MM.1S (cell line): ENCODE measurements around the gene SPECC1L.

Experiments used
- DNase-seq: peaks from one replicate; pipeline ENCODE4 v3.0.0-alpha.2; 2015
- H2AFZ ChIP-seq: fragments of 300-600 bp; sonication (generic); 2 replicates; pipeline ENCODE4 v1.6.0; 2016; ENCODE audit warnings: antibody characterized with exemption, low read length
- H3F3A ChIP-seq: fragments of 300-600 bp; sonication (generic); 2 replicates; pipeline ENCODE4 v1.6.1; 2016; ENCODE audit warnings: mild to moderate bottlenecking, antibody characterized with exemption, low read length, moderate library complexity, mixed read lengths; ENCODE audit not compliant: insufficient read depth
- H3K27ac ChIP-seq: fragments of 300-600 bp; sonication (generic); 2 replicates; pipeline ENCODE4 v1.5.1; 2016; ENCODE audit warnings: mild to moderate bottlenecking, low read length
- H3K27me3 ChIP-seq: fragments of 300-600 bp; sonication (generic); replicated peaks from 2 replicates; pipeline ENCODE4 v1.6.0; 2016; ENCODE audit warnings: low read length; ENCODE audit not compliant: insufficient read depth
- H3K36me3 ChIP-seq: fragments of 300-600 bp; sonication (generic); replicated peaks from 2 replicates; pipeline ENCODE4 v1.6.1; 2016; ENCODE audit warnings: mild to moderate bottlenecking, low read length, mixed read lengths; ENCODE audit not compliant: insufficient read depth
- H3K4me1 ChIP-seq: fragments of 300-600 bp; sonication (generic); 2 replicates; pipeline ENCODE4 v1.6.1; 2016; ENCODE audit warnings: low read length, mixed read lengths
- H3K4me2 ChIP-seq: fragments of 300-600 bp; sonication (generic); 2 replicates; pipeline ENCODE4 v1.6.0; 2016; ENCODE audit warnings: low read depth, low read length
- H3K4me3 ChIP-seq: fragments of 300-600 bp; sonication (generic); 2 replicates; pipeline ENCODE4 v1.5.1; 2016; ENCODE audit warnings: low read length, mixed read lengths
- H3K79me2 ChIP-seq: fragments of 300-600 bp; sonication (generic); 2 replicates; pipeline ENCODE4 v1.6.1; 2016; ENCODE audit warnings: mixed run types, low read length, mixed read lengths
- H3K9ac ChIP-seq: fragments of 300-600 bp; sonication (generic); 2 replicates; pipeline ENCODE4 v1.6.1; 2016; ENCODE audit warnings: low read length, mixed read lengths
- H3K9me2 ChIP-seq: fragments of 300-600 bp; sonication (generic); replicated peaks from 2 replicates; pipeline ENCODE4 v1.6.1; 2016; ENCODE audit warnings: mild to moderate bottlenecking, low read length, mixed read lengths; ENCODE audit not compliant: insufficient read depth
- H3K9me3 ChIP-seq: fragments of 300-600 bp; sonication (generic); replicated peaks from 2 replicates; pipeline ENCODE4 v1.6.1; 2016; ENCODE audit warnings: mild to moderate bottlenecking, low read length, mixed read lengths; ENCODE audit not compliant: insufficient read depth
- H4K20me1 ChIP-seq: fragments of 300-600 bp; sonication (generic); 2 replicates; pipeline ENCODE4 v1.6.1; 2016; ENCODE audit warnings: mild to moderate bottlenecking, low read length, moderate library complexity, mixed read lengths; ENCODE audit not compliant: insufficient read depth
- CTCF ChIP-seq: fragments of 300-600 bp; sonication (generic); IDR thresholded peaks from 2 replicates; pipeline ENCODE4 v1.5.1; 2016; ENCODE audit warnings: antibody characterized with exemption, low read length, mixed read lengths
- EZH2 ChIP-seq: fragments of 300-600 bp; sonication (generic); optimal IDR thresholded peaks from 2 replicates; pipeline ENCODE3; 2017; ENCODE audit warnings: low read depth, mild to moderate bottlenecking, antibody characterized with exemption, low read length, mixed read lengths
- EZH2phosphoT487 ChIP-seq: fragments of 300-600 bp; sonication (generic); IDR thresholded peaks from 2 replicates; pipeline ENCODE4 v1.6.1; 2018; ENCODE audit warnings: antibody characterized with exemption, low read length

SPECC1L gene

DNA sequence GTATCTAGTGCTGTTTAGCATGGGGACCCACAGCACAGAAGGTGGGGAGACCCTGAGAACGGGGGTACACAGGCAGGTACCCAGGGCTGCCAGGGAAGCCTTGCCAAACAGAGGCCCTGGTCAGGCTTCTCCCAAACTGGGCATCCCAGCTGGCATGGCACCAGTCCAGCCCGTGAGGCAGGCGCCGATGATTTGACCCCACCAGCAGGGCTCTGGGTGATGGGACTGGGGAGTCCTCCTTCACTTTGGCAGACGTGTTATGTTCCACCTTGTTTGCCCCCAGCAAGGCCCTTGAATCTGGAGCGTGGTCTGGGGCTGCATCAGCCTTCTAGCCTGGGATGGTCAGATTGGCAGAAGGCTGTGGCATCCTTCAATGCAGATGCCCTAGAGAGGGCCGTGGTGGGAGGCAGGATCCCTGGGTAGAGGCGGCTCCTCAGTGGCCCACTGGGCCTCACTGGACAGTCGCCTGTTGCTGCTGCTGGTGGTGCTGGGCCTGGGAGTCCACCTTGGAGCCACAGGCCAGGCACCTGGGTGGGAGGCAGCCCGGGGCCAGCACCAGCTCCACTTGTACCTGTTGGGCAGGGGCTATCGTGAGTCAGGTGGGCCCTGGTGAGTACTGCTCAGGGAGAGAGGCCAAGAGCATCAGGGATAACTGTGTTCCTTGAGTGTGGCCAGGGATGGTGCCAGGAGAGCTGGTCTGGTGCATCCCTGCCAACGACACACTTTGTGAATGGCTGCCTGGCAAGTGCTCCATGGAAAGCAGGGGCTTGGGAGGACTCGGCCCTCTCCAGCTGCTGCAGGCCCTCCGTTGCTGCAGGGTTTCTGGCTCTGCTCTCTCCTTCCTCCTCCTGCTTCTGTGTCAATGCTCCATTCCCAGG lies 160.0 kb downstream of the SPECC1L start:
- TF ChIP-seq EZH2phosphoT487 (no peak), EZH2 (no peak), CTCF (no peak)
- H3F3A ChIP-seq, result peaks cover 57% of the 10 kb centered on the region
- peaks cover 71% of the 10 kb centered on the region for H3K79me2 ChIP-seq
- no peak overlapping the region for H2AFZ ChIP-seq
- H3K27me3 ChIP-seq, result no peaks in the 10 kb centered on the region
- peak overlapping the region; percentile 98; the same call in 1 of the 2 replicates for H3K27ac ChIP-seq
- H3K4me2 ChIP-seq, result peak overlapping the region; percentile 98; the same call in 1 of the 2 replicates
- no peak for DNase-seq
- peaks cover 71% of the 10 kb centered on the region for H3K4me1 ChIP-seq
- no peaks in the 10 kb centered on the region for H4K20me1 ChIP-seq
- H3K9me2 ChIP-seq, result no peaks in the 10 kb centered on the region
- H3K9ac ChIP-seq, result peak overlapping the region; percentile 96; the same call in 1 of the 2 replicates
- no peak overlapping the region for H3K4me3 ChIP-seq
- no peaks in the 10 kb centered on the region for H3K9me3 ChIP-seq
- H3K36me3 ChIP-seq, result 0 out of 2 replicates have a peak, but pooled peaks cover under 1% of the 10 kb centered on the region

DNA sequence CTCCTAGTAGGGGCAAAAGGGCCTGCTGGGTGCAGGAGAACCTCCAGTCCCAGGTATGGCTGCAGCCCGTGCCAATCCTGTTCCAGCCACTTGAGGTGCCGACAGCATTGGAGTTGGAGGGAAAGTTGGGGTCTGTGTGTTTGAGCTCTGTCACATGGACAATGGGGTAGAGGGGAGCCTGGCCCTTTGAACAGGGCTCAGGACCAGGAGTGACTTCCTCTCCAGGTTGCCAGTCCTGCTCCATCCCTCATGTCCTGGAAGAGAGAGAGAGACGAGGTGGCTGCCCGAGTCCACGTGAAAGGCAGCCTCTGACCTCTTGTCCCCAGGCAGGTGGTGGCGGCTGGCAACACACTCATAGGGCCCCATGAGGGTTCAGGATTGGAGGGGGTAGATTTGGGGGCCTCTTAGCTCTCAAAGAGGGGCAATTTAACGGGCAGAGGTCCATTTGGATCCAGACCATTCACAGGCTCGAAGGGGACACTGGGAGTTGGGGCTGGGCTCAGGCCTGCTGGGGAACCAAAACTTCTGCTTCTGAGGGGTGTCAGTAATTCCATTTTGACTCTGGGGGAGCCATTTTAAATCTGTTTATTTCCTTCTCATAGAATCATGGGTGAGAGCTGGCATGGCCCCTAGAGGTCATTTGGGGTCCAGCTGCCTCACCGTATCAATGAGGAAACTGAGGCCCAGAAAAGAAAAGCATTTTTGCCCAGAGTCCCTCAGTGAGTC lies 160.8 kb downstream of the SPECC1L start:
- no peak for DNase-seq
- H3F3A ChIP-seq, result peaks cover 55% of the 10 kb centered on the region
- 0 out of 2 replicates have a peak overlapping the region, but pooled peaks have one; percentile 94 for H3K4me2 ChIP-seq
- H3K4me1 ChIP-seq, result peaks cover 76% of the 10 kb centered on the region
- no peaks in the 10 kb centered on the region for H3K27me3 ChIP-seq
- H3K9me2 ChIP-seq, result no peaks in the 10 kb centered on the region
- no peak overlapping the region for H3K4me3 ChIP-seq
- peak overlapping the region; percentile 98; the same call in 1 of the 2 replicates for H3K27ac ChIP-seq
- TF ChIP-seq CTCF, result no peak
- no peak for TF ChIP-seq EZH2phosphoT487
- TF ChIP-seq EZH2, result no peak
- no peak overlapping the region for H2AFZ ChIP-seq
- H4K20me1 ChIP-seq, result no peaks in the 10 kb centered on the region
- peaks cover 79% of the 10 kb centered on the region for H3K79me2 ChIP-seq
- H3K9me3 ChIP-seq, result no peaks in the 10 kb centered on the region
- peaks cover 4% of the 10 kb centered on the region; the same call in 1 of the 2 replicates for H3K36me3 ChIP-seq
- H3K9ac ChIP-seq, result no peak overlapping the region

GRCh38 chr22:24432059-24432853 lies 161.6 kb downstream of the SPECC1L start:
- Histone ChIP-seq H4K20me1 (no peaks in the 10 kb centered on the region), H3K4me3 (no peak overlapping the region), H2AFZ (no peak overlapping the region), H3K4me1 (peaks cover 77% of the 10 kb centered on the region), H3K9ac (peak overlapping the region; percentile 80; the same call in 1 of the 2 replicates), H3K9me3 (no peaks in the 10 kb centered on the region), H3K79me2 (peaks cover 87% of the 10 kb centered on the region), H3K4me2 (peak overlapping the region; percentile 94; the same call in 1 of the 2 replicates), H3K27me3 (no peaks in the 10 kb centered on the region), H3K36me3 (peaks cover 4% of the 10 kb centered on the region; the same call in 1 of the 2 replicates), H3K9me2 (no peaks in the 10 kb centered on the region), H3F3A (peaks cover 55% of the 10 kb centered on the region), H3K27ac (peak overlapping the region; percentile 98; the same call in 1 of the 2 replicates)
- TF ChIP-seq CTCF (no peak), EZH2phosphoT487 (no peak), EZH2 (no peak)
- no peak for DNase-seq
